GM18498 (cell line): Measurements from ENCODE around the gene AFG1L.
A peak's percentile ranks its signal among the peaks of the same experiment; 100 is the strongest.
"Not testable (repeated sequence)": the region's sequence is repeated elsewhere in the genome, so short reads cannot be mapped to it uniquely, and the experiment has no call there.

Experiments used
- ATAC-seq: cut with Tn5 transposase; IDR thresholded peaks from one replicate; pipeline ENCODE4 v1.9.1; 2021; ENCODE audit warnings: mild to moderate bottlenecking, moderate library complexity; ENCODE audit not compliant: unreplicated experiment

The AFG1L gene

GRCh38 chr6:108348655-108349349, 53.9 kb downstream of the AFG1L start:
- ATAC-seq, result peak; percentile 90

DNA sequence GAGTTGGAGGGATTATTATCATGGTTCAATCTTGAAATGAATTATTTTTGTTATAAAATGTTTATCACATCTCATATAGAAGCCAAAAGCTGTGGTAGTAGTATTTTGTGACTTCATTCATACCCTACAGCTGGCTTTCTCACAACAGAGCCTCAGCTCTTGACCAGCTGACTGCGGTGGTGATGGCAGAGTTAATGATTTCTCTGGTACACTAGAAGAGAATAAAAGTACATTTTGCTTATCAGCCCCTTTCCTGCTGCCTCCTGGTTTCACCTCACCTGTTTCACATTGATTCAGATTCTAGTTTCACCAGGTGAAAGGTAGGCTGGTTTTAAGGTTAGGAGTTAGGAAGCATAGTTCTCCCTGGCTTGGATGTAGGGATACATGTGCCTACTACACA, 55.7 kb downstream of the AFG1L start:
- peak; percentile 52 for ATAC-seq

GRCh38 chr6:108353853-108354252, 59.0 kb downstream of the AFG1L start:
- no peak for ATAC-seq

GRCh38 chr6:108355120-108355519, 60.3 kb downstream of the AFG1L start:
- no peak for ATAC-seq

GRCh38 chr6:108355890-108356289, 61.0 kb downstream of the AFG1L start:
- no peak for ATAC-seq

DNA sequence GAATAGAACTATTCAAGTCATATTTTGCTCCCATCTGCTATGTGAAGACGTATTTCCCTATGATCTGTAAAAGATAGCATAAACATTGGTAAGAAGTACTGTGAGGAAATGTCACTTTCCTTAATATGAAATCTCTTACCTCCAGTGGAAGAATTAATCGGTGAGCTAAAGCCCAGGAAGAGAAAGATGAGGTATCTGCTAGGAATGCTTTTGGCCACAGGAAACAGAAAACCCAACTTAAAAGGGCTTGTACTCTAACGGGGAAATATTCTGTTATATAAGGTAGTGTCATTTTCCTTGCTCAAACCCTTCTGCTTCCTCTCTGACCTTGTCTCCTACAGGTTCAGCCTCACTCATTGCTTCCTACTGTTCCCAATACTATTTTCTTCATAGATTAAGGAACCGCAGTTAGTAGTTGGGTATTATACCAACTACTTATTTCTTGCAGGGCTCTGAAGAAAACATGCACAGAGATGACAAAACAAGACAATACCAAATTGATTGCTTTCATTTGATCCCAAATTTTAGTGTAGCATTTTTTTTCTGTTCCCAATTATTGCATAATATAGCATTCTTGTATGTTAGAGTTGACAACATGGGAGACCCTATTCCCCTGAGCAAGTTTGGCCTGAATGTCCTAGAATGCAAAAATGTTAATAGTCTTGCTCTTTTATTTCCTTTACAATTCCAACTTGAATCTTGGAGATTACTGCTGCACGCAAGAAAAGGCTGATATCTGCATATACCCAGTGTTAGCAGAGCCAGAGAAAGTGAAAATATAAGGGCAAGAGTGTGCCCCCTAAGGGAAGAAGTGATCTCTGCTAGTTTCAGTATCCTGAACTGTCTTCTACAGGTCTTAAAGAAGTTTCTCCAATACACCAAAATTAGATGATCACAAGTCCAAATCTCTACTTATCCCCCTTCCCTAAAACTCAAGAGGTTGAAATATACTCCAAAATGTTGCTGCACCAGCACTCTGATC, 65.3 kb downstream of the AFG1L start:
- ATAC-seq, result no peak

GRCh38 chr6:108360919-108361311, 66.1 kb downstream of the AFG1L start:
- no peak for ATAC-seq

DNA sequence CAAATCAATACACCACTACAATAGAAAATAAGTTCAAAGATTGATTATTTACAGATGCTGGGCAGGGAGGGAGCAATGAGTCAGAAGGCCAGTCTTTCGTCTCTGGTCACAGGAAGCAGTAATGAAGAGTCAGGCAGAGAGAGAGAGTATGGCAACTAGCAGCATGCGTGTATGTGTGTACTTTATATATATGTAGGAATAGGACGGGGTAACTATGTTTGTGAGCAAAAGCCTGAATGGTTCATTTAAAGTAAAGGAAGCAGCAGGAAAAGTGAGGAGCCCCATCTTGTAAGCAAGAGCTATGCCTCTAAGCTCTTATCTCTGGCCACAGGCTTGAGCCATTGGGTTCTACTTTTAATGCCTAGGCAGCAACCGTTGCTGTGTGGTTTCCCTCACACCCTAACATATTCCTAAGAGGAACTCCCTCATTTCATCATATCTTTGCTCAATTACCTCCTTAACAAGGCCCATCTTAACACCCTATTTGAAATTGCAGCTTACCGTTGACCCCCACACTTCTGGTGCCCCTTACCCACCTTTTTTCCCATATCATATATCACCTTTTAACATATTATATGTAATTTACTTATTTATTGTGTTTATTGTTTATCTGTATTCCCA, 66.6 kb downstream of the AFG1L start:
- ATAC-seq, result no peak

GRCh38 chr6:108362455-108362854, 67.6 kb downstream of the AFG1L start:
- no peak for ATAC-seq

DNA sequence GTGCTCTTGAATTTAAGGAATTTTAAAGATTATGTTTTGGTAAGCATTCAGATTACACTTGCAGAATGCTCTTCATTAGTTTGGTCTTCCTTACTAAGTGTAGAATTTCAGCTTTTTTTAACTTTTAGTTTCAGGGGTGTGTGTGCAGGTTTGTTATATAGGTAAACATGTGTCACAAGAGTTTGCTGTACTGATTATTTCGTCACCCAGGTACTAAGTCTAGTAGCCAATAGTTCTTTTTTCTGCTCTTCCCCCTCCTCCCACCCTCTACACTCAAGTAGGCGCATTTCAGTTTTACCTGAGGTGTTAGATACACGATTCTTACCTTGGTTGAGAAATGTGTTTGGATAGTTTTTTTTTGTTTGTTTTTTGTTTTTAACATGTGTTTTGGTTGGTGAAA, 68.3 kb downstream of the AFG1L start:
- ATAC-seq, result no peak

DNA sequence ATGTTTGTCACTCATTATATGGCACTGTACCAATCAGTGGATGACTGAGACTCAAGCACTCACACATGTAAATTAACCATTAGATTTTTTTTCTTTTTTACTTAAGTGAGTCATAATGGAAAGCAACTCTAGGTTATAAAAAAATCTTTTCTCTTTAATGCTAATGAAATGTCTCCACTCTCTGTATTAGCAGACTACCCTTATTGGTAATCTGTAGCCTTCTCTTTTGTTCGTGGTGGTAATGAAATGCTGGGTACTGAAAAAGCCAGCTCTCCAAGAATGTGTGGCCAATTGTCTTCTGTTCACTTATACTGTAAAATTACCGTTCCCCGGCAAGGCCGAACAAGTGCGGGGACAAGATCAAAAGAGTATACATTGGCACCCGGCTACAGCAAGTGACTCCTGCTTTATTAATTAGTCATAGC, 69.0 kb downstream of the AFG1L start:
- ATAC-seq, result no peak

- no peak for ATAC-seq
Measured at GRCh38 chr6:108364470-108364869, 69.6 kb downstream of the AFG1L start.

- no peak for ATAC-seq
Measured at GRCh38 chr6:108365478-108365877, 70.6 kb downstream of the AFG1L start.

GRCh38 chr6:108366236-108366635, 71.4 kb downstream of the AFG1L start:
- no peak for ATAC-seq

DNA sequence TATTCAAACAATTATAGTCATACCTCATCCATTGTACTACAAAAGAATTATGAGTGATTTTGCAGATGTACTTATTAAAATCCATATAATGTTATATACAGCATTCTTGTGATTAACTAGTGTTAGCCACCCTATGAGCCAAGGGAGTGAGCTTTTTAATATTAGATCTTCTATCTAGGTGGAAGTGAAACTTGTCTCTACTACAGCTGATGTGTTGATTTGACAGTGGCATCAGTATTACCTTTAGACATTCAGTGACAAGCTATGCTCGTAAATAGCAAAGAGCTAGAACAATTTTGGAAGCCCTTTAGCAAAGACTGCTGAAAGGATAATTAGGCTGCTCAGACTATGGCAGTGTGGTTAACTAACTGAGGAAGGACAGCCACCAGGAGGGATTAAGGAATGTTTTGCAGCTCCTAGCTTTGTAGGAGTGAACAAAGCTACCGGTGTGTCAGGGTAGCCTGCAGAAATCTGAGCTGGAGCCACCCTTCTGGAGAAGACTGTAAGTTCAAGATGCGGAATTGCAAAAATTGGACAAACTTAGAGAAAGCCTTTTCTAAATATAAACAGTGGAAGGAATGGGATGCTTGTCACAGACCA, 73.7 kb downstream of the AFG1L start:
- ATAC-seq, result peak; percentile 60

- no peak for ATAC-seq
Measured at GRCh38 chr6:108380876-108381275, 86.0 kb downstream of the AFG1L start.

- no peak for ATAC-seq
Measured at GRCh38 chr6:108383981-108384380, 89.1 kb downstream of the AFG1L start.

- not testable (repeated sequence) for ATAC-seq
Measured at GRCh38 chr6:108389190-108389589, 94.3 kb downstream of the AFG1L start.

DNA sequence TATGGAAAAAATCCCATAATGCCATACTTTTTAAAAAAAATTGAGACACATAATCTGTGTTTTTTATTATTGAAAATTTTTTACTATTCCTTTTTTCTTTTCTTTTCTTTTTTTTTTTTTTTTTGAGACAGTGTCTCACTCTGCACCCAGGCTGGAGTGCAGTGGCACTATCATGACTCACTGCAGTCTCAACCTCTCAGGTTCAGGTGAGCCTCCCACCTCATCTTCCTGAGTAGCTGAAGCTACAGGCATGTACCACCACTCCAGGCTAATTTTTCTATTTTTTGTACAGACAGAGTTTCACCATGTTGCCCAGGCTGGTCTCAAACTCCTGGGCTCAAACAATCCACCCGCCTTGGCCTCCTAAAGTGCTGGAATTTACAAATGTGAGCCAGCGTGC, 100.4 kb downstream of the AFG1L start:
- no peak for ATAC-seq

DNA sequence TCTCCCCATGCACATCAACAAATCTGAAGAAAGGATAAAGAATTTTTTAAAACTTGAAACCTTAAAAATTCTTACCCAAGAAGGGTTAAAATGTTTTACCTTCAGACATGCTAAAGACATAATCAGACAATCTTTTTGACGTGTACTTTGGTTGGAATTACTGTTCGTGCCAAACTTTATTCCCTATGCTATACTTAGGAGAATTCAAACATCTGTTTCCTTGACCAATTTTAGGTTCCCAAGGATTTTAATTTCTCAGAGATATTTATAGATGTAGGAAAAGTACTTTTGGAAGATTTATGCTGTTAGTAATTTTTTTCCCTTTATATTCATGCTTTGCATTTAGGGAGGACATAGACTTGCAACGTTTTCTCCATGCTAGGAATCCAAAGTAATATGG, 108.4 kb downstream of the AFG1L start:
- no peak for ATAC-seq

GRCh38 chr6:108406943-108407342, 112.1 kb downstream of the AFG1L start:
- no peak for ATAC-seq
